Fibroblast of lung (primary cell): Measurements from ENCODE around the gene CDX1.

Experiments
- CTCF ChIP-seq, 2 donors: IDR thresholded peaks in 1 of 2; conservative IDR thresholded peaks in 1 of 2; 1 replicate in 1 of 2; 2 replicates in 1 of 2; pipeline ENCODE4 v1.5.1; 2011 to 2012; ENCODE audit warnings: low read length in 2 of 2, control low read depth in 1 of 2, inconsistent platforms in 1 of 2, low read depth in 1 of 2, mild to moderate bottlenecking in 1 of 2
- EZH2 ChIP-seq: IDR thresholded peaks from 2 replicates; pipeline ENCODE4 v1.5.1; 2012; ENCODE audit warnings: low read length, control low read depth, mild to moderate bottlenecking; ENCODE audit errors: missing control alignments

DNA sequence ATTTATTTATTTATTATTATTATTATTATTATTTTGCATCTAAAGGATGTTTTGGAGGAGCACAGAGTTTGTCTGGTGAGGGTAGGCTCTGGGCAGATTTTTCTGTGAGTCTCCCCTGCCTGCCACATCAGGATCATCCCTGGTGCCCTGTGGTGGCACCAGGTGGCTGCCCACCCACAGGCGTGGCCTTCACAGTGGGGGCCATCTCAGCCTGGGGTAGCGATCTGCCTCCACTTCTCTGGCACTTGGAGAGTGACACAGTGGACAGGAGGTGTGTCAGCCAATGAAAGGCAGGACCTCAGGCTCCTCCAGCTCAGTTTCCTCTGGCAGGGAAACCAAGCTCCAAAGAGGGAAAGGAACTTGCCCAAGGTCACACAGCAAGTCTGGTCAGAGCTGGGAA lies 53.3 kb downstream of the CDX1 start:
- TF ChIP-seq CTCF (conservative IDR thresholded peaks at IDR 0.05 in 1 of 2, IDR thresholded peaks at IDR 0.05 in 1 of 2; ENCODE audit: low read depth in 1 of 2, low read length in 2 of 2) (no peak), EZH2 (no peak)
